Stomach smooth muscle (tissue), 2 donors: ENCODE measurements around the gene CCDC8.

Experiments
- H3K27ac ChIP-seq: one replicate; pipeline ENCODE4 v1.7.0; 2013; ENCODE audit warnings: mild to moderate bottlenecking, low read length, inconsistent platforms
- H3K27me3 ChIP-seq, 2 donors: one replicate each; pipeline ENCODE4 v1.7.0; 2013; ENCODE audit warnings: low read length in 2 of 2; ENCODE audit not compliant: insufficient read depth in 2 of 2, control insufficient read depth in 1 of 2
- H3K36me3 ChIP-seq, 2 donors: one replicate each; pipeline ENCODE4 v1.7.0; 2013; ENCODE audit warnings: low read length in 2 of 2; ENCODE audit not compliant: control insufficient read depth in 2 of 2, insufficient read depth in 2 of 2
- H3K4me1 ChIP-seq: one replicate; pipeline ENCODE4 v1.7.0; 2013; ENCODE audit warnings: low read length; ENCODE audit not compliant: control insufficient read depth, insufficient read depth
- H3K4me3 ChIP-seq, 2 donors: one replicate each; pipeline ENCODE4 v1.7.0; 2013; ENCODE audit warnings: low read length in 2 of 2
- H3K9ac ChIP-seq, 2 donors: one replicate each; pipeline ENCODE4 v1.7.0; 2013; ENCODE audit warnings: low read length in 2 of 2, mild to moderate bottlenecking in 1 of 2
- H3K9me3 ChIP-seq, 2 donors: one replicate each; pipeline ENCODE4 v1.7.0; 2013; ENCODE audit warnings: low read length in 2 of 2; ENCODE audit not compliant: control insufficient read depth in 2 of 2
- donor health status: healthy.
- donor health status: Pancreatic carcinoma.

Gene CCDC8

DNA sequence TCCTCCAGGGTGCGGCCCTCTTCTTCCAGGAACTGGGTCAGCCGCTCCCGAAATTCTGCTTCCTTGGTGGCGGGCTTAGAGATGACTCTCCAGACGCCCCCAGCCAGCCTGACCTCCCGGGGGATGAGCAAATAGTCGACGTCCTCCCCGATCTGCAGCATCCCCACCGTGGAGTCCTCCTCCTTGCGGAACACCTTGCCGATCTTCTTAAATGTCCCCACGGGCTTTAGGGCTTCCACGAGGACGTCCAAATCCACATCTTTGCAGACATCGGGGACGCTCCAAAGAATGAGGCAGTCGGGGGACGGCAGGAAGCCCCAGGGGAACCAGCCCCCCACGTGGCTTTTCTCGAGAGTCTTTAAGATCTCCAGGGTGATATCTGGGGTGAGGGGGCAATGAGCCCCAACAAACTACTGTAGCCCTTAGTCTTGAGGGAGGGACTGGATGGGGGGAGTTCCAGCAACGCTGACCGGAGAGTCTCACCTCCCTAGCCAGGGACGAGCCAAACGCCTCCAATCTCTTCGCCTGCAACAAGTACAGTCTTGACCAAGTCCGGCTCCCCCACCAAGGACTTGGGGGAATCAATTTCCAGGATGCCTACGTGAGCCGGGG, 608 bp downstream of the CCDC8 start:
- H3K27me3 ChIP-seq, result peaks cover 44 to 49% of the 10 kb centered on the region in 2 donors
- peaks cover 36% of the 10 kb centered on the region for H3K4me1 ChIP-seq
- no peak overlapping the region for H3K27ac ChIP-seq
- peak overlapping the region; percentile 58 to 69 for H3K4me3 ChIP-seq
- H3K36me3 ChIP-seq, result no peaks in the 10 kb centered on the region
- peak overlapping the region in 1 of 2 donors; percentile 26 for H3K9ac ChIP-seq
- no peaks in the 10 kb centered on the region for H3K9me3 ChIP-seq

DNA sequence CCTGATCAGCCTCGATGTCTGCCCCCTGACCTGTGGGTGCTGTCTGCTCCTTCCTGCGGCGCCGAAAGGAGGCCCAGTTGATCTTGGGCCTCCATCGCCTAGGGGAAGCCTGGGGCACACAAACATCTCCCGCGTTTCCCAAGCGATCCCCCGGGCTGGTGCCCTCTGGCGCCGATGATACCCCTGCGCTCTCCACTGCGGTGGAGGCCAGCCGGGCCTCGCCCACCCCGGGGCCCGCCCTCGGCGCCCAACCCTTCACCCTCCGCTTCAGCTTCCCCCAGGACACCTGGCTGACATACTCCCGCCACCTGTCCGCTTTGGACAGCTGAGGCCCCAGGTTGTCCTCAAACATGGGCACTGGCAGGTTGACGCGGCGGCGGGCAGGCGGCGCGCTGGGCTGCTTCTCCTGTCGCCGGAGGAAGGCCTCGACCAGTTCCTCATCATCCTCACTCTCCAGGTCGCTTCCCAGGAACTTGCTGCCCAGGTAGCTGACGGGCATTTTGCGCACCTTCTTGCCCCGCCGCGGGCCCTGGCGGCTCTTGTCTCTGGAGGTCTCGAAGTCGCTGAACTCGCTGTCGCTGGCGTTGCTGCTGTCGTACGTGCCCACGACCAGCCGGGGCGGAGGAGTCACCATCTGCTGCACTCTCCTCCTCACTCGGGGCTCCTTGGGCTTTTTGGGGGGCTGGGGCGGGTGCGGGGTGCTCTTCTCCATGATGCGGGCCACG, 1.3 kb downstream of the CCDC8 start:
- peaks cover 46 to 54% of the 10 kb centered on the region in 2 donors for H3K27me3 ChIP-seq
- H3K4me1 ChIP-seq, result peaks cover 36% of the 10 kb centered on the region
- peak overlapping the region; percentile 21 to 28 for H3K9ac ChIP-seq
- H3K36me3 ChIP-seq, result no peaks in the 10 kb centered on the region
- H3K27ac ChIP-seq, result no peak overlapping the region
- peak overlapping the region; percentile 58 to 69 for H3K4me3 ChIP-seq
- no peaks in the 10 kb centered on the region for H3K9me3 ChIP-seq

DNA sequence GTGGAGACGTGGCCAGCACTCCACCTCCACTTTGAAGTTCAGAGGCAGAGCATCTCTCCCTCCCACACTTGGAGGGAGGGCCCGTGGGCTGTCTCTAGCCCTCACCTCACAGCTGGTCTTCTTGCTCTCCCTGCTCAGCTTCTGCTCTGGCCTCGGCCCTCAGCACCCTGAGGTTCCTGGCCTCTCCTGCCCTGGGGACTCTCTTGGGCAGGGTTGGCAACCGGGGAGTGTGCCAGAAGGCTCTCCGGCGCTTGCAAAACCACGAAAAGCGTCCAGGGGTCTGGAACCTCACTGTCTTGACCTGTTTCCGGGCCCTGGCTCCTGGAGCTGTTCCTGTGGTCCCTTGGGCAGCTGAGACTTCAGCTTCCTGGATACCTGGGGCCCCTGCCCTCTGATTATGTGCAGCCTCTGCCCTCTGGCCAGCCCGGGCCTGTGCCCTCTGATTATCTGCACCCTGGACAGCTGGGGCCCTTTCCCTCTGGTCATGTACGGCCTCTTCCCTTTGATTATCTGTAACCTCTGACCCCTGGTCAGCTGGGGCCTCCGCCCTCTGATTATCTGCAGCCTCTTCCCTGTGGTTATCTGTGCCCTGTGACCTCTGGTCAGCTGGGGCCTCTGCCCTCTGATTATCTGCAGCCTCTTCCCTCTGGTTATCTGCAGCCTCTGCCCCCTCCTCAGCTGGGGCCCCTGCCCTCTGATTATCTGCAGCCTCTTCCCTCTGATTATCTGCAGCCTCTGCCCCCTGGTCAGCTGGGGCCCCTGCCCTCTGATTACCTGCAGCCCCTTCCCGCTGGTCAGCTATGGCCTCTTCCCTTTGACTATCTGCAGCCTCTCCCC, 2.1 kb downstream of the CCDC8 start:
- peaks cover 51 to 56% of the 10 kb centered on the region in 2 donors for H3K27me3 ChIP-seq
- no peak overlapping the region for H3K27ac ChIP-seq

DNA sequence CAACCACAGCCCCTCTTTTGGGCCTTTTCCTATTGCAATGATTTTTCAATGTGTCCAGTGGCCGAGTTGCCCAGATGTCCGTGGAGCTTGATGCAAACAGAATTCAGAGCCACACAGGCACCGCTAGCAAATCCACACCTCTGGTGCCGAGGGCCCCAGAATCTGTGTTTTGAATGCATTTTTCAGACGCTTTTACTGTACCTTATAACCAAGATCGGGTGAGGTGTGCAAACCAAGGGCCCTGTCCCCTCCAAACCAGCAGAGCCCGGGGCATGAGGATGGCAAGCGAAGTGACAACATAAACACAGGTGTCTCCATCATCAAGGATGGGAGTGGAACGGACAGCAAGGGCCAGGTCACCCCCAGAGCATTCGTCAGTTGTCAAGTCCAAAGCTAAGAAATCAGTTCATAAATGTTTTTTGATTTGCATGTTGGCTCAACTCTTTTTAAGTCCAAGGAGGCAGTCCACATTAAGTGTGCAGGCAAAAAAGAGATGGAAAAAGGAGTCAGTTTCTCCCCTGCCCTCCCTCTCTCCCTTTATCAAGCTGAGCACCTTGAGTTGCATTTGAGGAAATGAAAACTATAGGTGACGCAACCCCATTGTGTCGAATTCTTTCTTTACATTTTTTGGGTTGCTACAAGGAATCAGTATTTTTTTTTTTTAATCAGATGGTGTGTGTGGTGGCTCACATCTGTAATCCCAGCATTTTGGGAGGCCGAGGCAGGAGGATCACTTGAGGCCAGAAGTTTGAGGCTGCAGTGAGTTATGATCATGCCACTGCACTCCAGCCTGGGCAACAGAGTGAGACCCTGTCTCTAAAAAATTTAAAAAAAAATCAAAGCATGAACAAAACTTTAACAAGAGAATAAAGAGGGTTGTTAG, 2.9 kb downstream of the CCDC8 start:
- Histone ChIP-seq H3K4me1 (peaks cover 29% of the 10 kb centered on the region), H3K27me3 (peaks cover 58 to 65% of the 10 kb centered on the region in 2 donors), H3K36me3 (no peaks in the 10 kb centered on the region), H3K27ac (no peak overlapping the region), H3K9me3 (no peaks in the 10 kb centered on the region), H3K4me3 (peak overlapping the region in 1 of 2 donors; percentile 69), H3K9ac (no peak overlapping the region)

More for the DNA sequence above, 2.1 kb downstream of the CCDC8 start:
- Histone ChIP-seq H3K9ac (peak overlapping the region; percentile 5 to 28), H3K36me3 (no peaks in the 10 kb centered on the region), H3K9me3 (no peaks in the 10 kb centered on the region), H3K4me3 (peak overlapping the region; percentile 31 to 69), H3K4me1 (peaks cover 33% of the 10 kb centered on the region)

DNA sequence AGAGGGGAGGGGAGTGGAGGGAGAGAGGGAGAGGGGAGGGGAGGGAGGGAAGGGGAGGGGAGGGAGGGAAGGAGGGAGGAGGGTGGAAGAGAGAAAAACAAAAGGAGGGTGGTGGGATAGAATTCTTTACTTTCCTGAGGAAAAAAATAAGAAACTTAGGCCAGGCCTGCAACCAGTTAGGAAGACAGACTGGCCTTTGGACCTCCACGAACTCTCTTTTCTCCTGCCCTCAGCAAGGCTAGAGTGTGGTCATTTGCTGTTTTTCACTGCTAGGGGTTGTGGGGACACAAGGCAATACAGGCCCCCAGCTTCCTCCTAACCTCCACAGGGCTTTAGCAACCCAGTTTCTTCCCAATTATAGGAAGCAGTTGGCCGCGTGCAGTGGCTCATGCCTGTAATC, 4.2 kb downstream of the CCDC8 start:
- Histone ChIP-seq H3K4me3 (no peak overlapping the region), H3K9me3 (no peaks in the 10 kb centered on the region), H3K36me3 (no peaks in the 10 kb centered on the region), H3K9ac (no peak overlapping the region), H3K27ac (no peak overlapping the region), H3K27me3 (peaks cover 58 to 71% of the 10 kb centered on the region in 2 donors), H3K4me1 (peaks cover 36% of the 10 kb centered on the region)

DNA sequence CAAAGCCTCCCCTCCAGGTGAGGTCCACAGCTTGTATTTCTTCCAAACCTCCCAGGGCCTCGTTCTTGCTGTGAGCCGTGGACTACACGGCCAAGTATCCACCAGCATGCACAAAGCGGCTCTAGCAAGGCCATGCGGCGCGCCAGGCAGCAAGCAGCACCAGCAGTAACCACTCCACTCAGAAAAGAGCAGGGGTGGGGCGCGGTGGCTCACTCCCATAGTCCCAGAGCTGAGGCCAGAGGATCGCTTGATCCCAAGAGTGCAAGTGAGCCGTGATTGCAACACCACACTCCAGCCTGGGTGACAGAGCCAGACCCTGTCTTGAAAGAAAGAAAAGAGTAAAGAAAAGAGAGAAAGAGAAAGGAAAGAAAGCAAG, 4.7 kb downstream of the CCDC8 start:
- H3K27me3 ChIP-seq, result peaks cover 62 to 75% of the 10 kb centered on the region in 2 donors
- H3K27ac ChIP-seq, result no peak overlapping the region
- H3K4me1 ChIP-seq, result peaks cover 40% of the 10 kb centered on the region
- H3K36me3 ChIP-seq, result no peaks in the 10 kb centered on the region
- peak overlapping the region; percentile 25 to 29 for H3K4me3 ChIP-seq
- no peaks in the 10 kb centered on the region for H3K9me3 ChIP-seq
- no peak overlapping the region for H3K9ac ChIP-seq

DNA sequence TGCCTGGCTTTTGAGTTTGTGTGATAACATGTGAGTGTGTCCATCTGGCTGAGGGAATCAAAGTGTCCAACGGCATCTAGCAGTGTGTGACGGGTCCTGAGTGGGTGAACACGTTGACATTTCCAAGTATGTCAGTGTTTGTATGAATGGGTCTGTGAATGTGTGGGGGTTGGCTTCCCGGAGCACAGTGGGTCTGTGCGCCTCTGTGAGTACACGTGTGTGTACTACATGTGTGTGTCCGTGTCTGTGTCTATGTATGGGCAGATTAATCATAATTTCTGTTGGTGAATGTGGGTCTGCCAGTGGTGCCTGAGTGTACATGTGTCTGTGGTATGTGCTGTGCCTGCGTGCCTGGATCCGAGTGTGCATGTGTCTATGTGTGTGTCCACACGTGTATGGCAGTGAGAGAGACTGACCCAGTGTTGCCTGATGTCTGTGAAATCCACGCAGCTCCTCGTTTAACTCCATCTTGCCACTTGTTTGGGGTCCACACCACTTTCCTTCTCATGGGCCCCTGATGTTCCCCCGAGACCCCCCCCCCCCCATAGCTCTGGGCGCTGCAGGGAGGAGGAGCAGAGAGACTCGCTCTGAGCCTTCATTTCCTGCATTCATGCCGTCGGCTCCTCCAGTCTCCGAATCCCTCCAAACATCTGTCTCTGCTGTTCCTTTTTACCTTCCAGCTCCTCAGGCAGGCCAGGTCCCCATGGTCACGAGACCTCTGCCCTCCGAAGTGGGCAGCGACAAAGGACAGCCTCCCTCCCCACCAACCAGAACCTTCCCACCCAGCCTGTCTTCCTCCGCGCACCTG, 5.3 kb downstream of the CCDC8 start:
- H3K4me3 ChIP-seq, result peak overlapping the region; percentile 25 to 29
- H3K36me3 ChIP-seq, result no peaks in the 10 kb centered on the region
- no peaks in the 10 kb centered on the region for H3K9me3 ChIP-seq
- no peak overlapping the region for H3K27ac ChIP-seq
- H3K4me1 ChIP-seq, result peaks cover 35% of the 10 kb centered on the region
- peaks cover 57 to 70% of the 10 kb centered on the region in 2 donors for H3K27me3 ChIP-seq
- H3K9ac ChIP-seq, result no peak overlapping the region

DNA sequence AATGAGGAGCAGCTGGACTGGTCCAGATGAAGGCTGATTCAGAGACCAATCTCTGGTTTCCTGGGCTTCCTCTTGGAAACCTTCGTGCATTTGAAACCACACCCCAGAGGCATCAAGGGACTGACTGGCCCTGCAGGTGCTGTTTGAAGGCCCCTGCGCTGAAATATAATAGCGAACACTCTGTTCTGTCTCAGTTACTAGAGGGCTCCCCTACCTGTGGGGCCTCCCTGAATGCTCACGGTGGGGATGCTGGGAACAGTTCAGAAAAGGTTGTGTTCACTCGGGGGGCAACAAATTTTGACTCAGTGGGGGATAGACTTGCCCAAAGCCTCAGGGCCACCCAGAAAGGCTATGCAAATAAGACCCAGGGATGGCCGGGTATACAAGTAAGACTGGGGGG, 6.4 kb downstream of the CCDC8 start:
- Histone ChIP-seq H3K9me3 (no peaks in the 10 kb centered on the region), H3K27me3 (peaks cover 55 to 60% of the 10 kb centered on the region in 2 donors), H3K36me3 (no peaks in the 10 kb centered on the region), H3K4me3 (no peak overlapping the region), H3K9ac (no peak overlapping the region), H3K4me1 (peaks cover 24% of the 10 kb centered on the region), H3K27ac (no peak overlapping the region)

DNA sequence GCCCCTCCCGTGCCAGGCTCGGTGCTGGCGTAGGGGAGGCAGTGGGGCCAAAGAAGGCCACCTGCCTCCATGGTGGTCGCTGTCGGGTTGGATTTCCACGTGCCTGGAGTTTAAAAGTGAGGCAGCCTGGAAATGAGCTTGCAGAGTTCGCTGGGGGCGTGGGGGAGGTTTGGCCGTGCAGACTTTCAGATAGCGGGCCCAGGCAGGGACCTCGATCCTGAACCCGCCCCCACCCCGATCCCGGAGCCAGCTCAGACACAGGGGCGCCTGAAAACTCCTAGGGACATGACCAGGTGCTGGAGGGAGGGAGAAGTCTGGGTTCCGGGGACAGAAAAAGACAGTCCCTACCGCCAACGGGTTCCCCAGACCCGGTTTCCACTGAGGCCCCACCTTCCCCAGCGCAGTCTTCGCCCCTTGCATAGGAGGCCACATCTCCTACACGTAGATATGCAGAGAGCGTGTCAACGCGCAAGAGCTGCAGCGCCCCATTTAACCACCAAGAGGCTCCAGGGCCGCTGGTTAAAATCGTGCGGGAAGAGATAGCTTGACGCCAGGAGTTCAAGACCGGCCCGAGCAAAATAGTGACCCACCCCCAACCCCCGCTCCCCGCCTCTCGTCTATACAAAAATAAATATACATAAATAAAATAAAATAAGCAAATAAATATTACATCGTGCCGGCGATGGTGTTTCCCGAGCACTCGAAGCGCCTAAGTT, 8.5 kb downstream of the CCDC8 start:
- Histone ChIP-seq H3K27ac (no peak overlapping the region), H3K27me3 (peaks cover 41 to 44% of the 10 kb centered on the region in 2 donors), H3K9me3 (no peaks in the 10 kb centered on the region), H3K36me3 (no peaks in the 10 kb centered on the region), H3K4me3 (peak overlapping the region; percentile 49 to 67), H3K9ac (peak overlapping the region in 1 of 2 donors; percentile 15), H3K4me1 (peaks cover 15% of the 10 kb centered on the region)
